GM18502 (cell line): ENCODE results near the gene CABP7.

Source experiments
- ATAC-seq: cut with Tn5 transposase; IDR thresholded peaks from one replicate; pipeline ENCODE4 v1.9.1; 2021; ENCODE audit warnings: mild to moderate bottlenecking; ENCODE audit not compliant: unreplicated experiment, poor library complexity

The CABP7 gene

DNA sequence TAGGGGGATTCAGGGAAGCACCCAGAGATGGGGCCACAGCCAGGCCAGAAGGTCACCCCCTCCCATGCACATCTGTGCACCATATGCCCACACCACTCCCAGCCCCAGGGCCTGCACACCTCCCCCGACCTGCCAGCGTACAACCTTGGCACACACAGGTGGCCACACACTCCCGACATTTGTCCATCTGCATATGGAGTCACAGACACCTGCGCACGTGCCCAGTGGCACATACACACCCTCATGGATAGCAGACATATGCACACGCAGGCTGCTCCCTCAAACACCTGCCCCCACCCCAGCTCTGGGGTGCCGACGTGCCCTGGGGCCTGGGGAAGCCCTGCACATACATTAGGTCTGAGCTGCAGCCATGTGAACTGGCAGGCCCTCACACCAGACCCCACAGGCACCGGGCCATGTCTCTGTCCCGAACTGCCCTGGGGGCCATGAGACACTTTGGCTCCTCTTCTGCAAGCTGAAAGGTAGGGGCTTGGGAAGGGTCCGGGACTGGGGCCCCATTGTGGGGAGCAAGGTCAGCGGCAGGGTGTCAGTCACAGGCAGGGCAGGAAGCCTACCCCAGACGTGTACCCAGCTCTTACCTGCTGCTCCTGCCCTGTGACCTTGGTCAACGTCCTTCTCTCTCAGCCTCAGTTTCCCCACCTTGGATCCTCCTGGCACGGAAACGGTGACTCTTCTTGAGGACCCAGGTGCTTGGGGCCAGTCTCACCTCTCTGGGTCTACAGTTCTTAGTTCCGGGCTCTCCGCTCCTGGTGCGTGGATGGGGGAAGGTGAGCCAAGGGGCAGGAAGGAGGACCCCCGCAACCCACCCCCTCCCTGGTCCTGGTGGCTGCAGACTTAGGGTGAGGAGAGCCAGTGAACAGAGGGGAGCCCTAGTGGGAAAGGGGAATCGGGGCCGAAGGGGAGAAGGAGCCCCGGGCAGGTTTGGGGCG lies 579 bp upstream of the CABP7 start:
- no peak for ATAC-seq

DNA sequence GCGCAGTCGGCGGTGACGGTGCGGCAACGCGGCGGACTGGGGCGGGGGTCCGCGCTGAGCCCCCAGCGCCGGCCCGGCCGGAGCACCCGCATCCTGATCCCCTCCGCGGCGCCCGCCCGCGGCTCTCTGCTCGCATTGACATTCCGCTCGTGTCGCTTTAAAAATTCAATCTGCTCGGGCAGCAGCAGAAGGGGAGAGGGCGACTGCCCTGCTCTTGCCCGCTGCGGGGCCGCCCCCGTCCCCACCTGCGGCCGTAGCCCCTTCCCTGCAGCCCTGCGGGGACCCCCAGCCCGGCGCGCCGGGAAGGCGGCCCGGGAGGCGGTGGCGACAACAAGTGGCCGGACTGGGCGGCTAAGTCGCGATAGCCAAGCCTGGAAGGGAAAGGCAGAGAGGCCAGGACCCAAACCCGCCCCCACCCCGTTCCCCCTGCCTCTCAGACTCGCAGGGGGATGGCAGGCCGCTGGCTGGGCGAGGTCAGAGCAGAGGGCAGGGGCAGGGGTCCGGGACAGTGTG lies 1.1 kb downstream of the CABP7 start:
- no peak for ATAC-seq

- ATAC-seq, result no peak
Measured at GRCh38 chr22:29722151-29722550, 2.3 kb downstream of the CABP7 start.

- no peak for ATAC-seq
Measured at GRCh38 chr22:29722587-29722986, 2.8 kb downstream of the CABP7 start.

DNA sequence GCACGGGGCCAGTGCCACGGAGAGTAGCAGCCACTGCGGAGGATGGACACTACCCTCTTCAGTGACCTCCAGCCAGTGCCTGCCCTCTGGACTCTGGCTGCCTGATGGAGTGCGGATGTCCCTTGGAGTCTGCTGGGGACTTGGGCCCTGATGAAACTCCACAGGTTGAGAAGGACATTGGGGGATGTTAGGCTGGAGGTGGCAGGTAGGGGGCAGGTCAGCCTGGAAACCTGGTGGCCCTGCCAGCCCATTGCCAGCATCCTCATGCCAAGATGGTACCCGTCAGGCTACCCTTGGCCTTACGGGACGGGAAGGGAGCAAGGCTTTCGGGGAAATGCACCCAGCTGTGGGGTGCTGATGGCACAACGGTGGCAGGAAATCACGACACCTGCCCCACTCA lies 4.0 kb downstream of the CABP7 start:
- ATAC-seq, result no peak

GRCh38 chr22:29724843-29725242 lies 5.0 kb downstream of the CABP7 start:
- ATAC-seq, result no peak

DNA sequence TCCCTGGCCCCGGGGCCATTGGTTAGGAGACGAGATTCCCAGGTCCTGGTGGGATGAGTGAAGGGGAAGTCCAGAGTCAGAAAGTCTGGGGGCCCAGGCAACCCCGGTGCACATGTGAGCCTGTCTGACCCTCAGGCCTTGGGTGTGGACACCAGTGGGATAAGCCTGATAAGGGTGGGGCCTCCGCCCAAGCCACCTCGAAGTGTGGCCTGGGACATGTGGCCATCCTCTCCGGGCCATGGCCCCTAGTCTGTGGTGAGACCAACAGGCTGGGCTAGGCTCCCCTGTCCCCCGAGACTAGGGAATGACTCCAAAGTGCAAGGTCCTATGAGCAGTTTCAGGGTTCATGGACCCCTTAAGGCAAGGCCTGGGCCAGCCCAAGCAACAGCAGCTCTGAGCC lies 6.3 kb downstream of the CABP7 start:
- no peak for ATAC-seq

DNA sequence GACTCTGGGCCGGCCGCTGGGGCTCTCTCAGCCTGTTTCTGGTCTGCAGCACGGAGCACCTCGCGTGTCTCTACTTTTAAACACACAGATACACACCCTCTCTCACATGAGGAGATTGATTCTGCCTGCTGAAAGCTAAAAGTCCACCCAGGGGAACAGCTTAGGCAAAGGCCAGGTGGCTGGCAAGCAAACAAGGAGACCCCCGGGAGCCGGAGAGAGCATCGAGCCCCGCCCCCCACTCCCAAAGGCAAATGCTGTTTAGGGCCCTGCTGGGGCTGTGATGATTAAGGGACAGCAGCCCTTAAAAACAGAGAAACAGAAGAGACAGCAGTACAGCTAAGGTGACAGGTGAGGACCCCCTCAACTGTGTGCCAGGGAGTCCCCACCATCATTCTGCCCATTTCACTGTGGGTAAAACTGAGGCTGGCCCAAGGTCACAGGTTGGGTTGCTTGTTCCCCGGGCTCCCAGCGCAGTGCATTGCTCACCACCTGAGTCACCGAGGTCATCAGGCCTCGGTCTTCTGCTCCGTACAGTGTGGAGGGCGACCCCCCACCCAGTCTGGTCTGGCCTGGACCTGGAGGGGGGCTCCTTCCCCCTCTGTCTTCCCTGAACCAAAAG lies 6.8 kb downstream of the CABP7 start:
- ATAC-seq, result no peak

DNA sequence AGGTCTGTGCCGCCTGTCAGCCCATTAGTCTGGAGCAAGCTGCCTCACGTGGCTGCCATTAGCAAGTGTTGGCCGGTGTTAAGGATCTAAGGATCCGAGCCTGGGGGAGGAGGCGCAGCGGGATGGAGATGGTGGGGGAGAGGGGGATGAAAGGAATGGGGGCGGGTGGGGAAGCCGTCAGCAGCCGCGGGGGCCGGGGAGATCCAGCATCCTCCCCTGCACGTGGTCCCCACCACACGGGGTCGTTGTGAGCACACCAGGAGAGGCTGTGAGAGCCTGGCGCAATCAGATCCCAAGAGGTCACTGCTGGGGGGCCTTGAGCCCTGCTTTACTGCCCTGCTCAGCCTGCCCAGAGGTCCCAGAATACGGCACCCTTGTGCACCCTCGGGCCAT lies 7.3 kb downstream of the CABP7 start:
- ATAC-seq, result no peak

- ATAC-seq, result no peak
Measured at GRCh38 chr22:29729161-29729560, 9.4 kb downstream of the CABP7 start.

DNA sequence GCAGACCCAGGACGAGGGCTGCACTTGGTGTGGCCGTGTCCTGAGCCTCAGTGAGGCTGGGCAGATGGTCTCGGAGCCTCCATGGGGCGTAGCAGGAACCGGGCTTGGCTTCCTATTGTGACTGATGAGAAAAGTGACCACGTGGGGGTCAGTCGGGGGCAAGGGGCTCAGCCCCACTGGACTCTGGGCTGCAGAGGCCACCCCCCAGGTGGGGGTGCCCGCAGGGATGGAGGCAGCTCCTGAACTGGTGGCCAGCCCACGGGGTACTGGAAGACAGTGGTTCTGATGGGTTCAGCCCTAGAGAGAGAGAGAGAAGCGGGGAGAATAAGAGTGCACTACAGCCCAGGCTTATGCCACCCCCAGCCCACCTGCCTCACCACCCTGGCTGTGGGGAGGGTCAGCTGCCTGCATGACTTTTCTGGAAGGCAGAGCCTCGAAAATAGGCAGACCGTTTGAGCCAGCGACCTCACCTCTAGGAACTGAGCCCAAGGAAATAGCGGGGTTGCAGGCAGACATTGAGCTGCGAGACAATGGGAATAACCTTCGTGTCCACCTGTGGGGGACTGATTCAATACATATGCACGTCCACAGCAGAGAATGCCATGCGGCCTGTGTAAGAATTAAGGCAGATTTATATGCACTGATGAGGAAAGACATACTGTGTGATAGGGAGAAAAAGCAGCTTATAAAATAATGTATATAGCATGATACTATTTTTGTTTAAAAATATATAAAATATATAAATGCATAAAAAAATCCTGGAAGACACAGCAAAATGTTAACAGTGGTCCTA lies 11.5 kb downstream of the CABP7 start:
- ATAC-seq, result no peak

- no peak for ATAC-seq
Measured at GRCh38 chr22:29732883-29733282, 13.1 kb downstream of the CABP7 start.

GRCh38 chr22:29733362-29734201 lies 13.8 kb downstream of the CABP7 start:
- ATAC-seq, result no peak

DNA sequence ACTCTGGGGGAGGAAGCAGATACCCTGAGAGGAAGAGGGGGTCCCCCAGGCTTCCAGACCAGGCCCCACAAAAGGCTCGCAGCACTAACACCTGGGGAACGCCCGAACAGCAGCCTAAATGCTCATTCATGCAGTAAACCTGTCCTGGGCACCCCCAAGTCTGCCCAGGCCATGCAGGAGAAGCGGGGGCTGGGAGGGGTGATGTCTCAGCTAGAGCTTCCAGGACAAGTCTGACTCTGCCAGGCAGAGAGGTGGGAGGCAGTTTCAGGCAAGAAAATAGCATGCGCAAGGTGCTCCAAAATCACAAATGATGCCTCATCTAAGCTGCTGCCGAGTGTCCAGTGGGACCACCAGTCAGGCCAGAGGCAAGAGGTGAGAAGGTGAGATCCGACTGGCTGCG lies 14.6 kb downstream of the CABP7 start:
- no peak for ATAC-seq

GRCh38 chr22:29734838-29735237 lies 15.0 kb downstream of the CABP7 start:
- ATAC-seq, result no peak

DNA sequence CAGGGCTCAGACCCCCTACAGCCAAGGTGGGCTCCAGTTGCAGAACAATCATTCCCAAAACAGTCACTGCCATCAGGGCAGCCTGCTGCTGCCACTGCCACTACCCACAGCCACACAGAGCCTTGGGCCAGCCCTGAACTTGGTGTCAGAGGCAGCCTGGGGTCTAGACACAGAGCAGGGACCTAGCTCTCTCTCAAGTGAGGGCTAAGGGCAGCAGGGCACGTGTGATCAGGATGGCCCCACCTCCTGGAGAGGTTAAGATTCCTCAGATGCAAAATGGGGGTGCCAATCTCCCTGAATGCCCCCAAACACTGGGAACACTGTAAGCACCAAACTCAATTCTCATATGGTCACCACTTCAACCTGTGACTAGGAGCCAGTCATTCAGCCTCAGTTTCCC lies 15.6 kb downstream of the CABP7 start:
- no peak for ATAC-seq

DNA sequence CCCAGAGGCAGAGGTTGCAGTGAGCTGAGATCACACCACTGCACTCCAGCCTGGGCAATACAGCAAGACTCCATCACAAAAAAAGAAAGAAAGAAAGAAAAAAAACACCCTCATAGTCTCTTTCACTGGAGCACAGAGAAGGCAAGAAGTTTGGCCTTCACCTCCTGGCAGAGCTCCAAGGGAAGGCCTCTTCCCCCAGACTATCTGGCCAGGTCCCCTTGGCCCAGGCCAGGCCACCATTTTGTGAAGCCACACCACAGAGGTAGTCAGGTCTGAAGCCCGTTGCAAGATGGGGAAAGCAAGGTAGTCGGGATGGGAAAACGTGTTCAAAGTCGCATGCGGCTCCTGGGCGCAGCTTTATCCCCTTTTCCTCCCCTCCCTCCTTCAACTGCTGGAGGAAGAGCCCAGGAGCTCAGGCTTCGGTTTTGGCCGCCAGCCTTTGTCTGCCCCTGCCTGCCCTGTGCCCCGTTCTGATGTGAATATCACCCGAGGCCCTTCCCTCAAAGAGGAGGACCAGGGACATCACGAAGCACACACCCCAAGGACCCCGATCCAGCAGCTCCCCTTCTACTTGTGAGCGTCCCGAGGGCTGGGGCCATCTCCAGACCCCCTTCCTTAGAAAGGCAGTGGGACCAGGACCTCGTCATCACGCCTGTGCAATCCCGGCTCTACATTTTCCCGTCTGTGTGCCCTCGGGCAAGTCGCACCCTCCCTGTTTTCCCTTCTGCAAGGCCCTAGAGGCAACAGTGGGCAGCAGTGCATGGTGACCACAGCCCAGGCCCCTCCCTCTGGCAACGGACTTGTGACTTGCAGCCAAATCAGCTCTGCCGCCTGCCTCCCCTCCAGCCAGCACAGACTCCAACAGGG lies 17.7 kb downstream of the CABP7 start:
- no peak for ATAC-seq

DNA sequence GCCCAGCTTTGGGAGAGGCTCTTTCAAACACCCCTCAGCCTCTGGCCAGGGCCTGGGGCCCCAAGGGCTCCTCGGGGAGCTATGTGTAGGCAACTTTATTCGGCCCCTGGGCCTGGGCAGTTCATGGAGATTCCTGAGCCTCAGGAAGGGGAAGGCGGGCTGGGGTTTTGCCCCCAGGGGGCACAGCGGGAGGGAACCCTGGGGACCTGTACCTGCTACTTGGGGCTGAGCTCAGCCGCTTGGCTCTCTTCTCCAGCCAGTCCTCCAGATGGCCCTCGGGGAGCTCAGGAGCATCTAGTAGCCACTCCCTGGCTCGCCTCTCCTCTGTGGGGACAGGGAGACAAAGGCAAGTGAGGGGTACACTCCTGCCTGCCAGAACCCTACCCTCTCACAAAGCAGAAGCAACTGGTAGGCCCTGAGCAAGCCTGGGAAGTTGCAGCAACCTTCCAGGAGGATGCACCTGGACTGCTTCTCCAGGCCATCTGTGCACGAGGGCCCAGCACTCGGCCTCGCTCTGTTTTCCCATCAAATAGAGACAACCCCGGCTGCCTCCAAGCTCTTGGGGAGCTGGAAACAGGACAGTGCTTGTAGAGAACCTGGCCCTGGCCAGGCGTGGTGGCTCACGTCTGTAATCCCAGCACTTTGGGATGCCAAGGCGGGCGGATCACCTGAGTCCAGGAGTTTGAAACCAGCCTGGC lies 18.5 kb downstream of the CABP7 start:
- ATAC-seq, result no peak
